HG03060 (cell line): ENCODE results near the gene TRIM47.

Source experiments
- ATAC-seq: cut with Tn5 transposase; IDR thresholded peaks from one replicate; pipeline ENCODE4 v1.9.1; 2021; ENCODE audit warnings: low read depth, moderate number of reproducible peaks; ENCODE audit not compliant: unreplicated experiment

TRIM47 gene

DNA sequence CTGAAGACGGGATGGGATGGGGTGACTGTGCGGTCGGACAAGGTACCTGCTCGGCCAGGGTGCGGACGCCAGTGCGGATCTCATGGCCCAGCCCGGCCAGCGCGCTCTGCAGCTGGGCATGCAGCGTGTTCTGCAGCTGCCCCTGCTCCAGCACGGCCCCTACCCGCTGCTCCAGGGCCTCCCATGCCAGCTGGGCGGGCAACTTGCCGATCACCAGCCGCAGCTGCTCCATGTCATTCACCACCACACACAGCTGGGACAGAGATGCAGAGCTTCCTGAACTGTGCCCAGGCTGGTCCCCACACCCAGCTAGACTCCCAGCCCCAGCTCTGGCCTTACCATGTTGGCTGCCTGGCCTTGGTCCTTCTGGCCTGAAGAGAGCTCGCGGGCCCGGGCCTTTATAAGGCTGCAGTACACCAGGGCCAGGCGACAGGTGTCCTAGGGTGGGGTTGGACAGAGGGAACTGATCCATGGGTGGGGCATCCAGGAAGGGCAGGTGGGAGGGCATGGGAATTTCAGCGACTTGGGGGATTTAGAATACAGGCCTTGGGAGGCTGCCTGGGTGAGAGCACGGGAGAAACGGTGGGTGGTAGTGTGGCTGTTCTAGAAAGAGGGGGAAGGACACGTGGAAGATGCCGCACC lies 44.0 kb downstream of the TRIM47 start:
- no peak for ATAC-seq

DNA sequence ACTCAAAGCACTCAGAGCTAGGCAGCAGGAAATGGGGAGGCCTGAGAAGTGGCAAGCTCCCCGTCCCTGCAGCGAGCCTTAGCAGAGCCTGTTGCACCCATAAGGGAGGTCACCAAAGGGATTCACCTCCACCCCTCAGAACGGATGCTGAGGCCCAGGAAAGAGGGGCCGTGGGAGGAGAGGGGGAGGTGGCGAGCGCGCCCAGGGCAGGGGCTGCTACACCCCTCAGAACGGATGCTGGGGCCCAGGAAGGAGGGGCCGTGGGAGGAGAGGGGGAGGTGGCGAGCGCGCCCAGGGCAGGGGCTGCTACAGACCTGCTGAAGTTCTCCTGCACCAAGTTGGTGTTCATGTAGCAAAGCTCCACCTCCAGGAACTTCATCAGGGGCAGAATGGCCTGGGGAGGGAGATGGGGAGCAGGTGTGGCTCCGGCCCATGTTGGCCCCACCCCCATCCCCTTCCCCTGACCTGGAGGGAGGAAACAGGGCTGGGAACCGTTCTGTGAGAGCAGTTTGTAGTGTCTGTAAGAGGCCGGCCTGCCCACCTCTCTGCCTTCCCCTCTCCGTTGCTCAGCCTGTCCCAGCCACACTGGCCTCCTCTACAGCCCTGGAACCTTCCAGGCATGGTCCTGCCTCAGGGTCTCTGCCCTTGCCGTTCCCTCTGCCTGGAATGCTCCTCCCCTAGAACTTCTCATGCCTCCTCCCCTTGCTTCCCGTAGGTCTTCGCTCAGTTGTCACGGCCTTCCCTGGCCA lies 45.6 kb downstream of the TRIM47 start:
- no peak for ATAC-seq

DNA sequence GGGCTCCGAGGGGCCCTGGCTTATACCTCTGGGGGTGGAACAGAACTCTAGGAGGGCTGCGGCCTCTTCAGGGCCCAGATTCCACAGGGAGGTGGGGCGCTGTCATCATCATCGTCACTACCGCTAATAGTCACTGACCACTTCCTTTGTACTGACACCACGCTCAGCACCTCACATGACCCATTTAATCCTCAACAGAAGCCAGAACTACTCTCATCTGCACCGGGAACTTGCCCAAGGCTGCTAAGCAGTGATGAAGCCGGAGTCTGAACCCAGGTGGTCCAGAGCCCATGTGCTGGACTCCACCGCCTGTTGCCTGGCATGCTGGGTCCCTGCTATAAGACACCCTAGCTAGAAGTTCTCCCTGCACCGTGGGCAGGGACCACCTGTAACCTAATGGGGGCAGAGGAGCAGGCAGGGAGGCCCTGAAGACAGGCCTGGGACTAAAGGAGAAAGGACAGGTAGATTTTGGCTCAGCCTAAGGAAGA lies 46.2 kb downstream of the TRIM47 start:
- no peak for ATAC-seq

DNA sequence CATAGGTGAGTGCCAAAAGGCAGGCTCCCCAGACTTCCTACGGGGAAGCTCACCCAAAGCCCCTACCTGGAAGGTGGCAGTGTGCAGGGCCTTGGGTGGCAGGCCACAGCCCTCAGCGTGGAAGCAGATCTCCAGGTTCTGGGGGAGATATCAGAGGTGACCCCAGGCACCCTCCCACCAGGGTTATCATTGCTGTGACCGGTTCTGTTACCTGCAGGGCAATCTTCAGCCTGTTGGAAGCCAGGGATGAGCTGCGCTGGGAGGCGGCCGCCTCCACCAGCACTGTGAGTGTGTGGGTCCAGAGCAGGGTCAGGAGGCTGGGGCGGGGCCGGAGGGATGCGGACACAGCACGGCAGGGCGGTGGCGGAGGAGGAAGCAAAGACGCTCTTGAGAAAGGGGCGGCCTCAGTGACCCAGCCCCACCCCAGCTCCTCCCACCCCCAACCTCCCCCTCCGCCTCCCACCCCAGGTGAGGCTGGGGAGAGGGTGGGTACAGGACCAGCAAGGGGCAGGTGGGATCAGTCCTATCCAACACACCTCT lies 47.3 kb downstream of the TRIM47 start:
- no peak for ATAC-seq

DNA sequence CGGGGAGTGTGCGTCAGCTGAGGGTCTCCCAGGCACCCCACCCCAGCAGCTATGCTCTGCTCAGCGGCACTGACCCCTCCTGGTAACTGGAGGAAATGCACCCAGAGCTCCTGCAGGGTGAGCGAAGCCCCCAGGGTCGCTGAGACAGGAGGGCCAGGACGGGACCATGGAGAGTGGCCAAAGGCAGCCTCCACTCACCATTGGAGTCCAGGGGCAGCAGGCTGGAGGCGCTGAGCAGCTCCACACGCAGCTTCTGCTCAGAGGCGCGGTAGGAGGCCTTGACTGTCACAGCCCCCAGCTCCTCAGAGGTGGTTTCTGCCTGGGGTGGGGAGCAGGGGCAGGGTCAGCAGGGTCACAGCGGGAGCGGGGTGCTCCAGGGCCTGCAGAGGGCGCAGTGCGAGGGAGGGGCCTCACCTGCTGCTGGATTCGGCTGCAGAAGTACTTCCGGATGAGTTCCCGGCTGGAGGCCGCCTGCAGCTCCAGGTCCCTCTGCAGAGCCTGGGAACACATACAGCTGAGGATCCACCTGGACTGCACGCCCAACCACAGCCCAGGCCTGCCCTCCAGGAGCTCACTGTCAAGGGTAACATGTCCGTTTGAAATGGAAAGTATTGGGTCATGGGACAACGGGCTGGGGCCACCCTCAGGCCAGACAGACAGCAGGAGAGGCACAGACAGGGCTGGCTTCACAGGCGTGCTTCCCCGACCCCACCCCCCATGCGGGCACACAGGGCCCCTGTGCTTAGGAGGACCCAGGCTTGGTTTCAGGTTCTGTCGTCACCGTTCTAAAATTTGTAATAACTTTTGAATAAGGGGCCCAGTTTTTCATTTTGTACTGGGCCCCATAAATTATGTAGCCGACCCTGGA lies 48.0 kb downstream of the TRIM47 start:
- ATAC-seq: no peak

DNA sequence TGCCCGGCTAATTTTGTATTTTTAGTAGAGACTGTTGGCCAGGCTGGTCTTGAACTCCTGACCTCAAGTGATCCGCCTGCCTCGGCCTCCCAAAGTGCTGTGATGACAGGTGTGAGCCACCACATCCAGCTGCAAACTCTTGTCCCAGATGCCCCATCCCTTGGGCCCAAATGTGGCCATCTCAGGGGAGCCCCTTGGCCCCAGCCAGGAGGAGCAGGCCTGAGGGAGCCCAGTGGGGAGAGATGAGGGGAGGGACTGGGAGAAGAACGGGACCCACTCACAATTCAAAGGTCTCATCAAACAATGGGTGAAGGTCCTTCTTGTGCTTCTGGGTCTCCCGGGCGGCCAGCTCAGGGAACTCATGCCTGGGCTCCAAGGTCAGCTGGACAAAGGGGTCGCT lies 48.6 kb downstream of the TRIM47 start:
- ATAC-seq: no peak

DNA sequence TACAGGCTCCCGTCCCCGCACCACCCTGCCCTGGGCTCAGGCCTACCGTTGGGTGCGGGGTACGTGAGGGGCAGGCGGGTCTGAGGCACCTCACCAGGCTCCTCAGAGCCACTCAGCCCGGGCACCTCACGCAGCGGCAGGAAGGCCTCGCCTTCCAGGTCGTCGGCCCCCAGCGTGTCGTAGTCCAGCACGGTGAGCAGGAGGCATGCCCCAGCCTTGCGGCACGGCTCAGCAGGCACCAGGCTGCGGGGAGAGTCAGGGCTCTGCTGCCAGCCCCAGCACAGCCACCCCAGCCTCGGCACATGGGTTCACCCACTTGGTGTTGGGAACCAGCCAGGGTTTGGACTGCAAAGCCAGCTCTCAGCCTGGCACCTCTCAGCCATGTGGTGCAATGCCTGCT lies 49.6 kb downstream of the TRIM47 start:
- ATAC-seq: no peak

- ATAC-seq: no peak
These were observed 50.3 kb downstream of the TRIM47 start for GRCh38 chr17:75828076-75828400.

- ATAC-seq: no peak
These were observed 50.9 kb downstream of the TRIM47 start for GRCh38 chr17:75827308-75828075.

- no peak for ATAC-seq
These were observed 51.6 kb downstream of the TRIM47 start for GRCh38 chr17:75826561-75827307.

DNA sequence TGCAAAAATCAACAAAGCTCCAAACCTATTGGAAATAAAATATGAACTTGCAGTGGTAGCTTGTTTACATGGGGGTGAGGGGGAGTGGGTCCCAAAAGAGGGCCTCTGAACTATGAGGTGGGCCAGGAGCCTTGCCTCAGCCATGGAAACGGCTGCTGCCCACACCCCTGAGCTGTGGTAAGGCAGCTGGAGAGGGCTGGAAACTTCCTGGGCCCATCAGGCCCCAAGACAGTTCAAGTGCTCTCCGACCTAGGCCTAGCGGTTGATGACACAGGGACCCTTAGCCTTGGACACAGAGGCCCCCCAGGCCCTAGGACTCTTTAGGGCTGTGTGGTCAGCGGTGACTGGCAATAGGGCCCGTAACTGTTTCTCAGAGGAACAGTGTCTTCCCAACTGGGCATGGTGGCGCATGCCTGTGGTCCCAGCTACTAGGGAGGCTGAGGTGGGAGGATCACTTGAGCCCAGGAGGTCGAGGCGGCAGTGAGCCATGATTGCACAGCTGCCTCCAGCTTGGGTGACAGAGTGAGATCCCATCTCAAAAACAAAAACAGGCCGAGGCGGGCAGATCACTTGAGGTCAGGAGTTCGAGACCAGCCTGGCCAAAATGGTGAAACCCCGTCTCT lies 52.5 kb downstream of the TRIM47 start:
- ATAC-seq: no peak

- no peak for ATAC-seq
These were observed 53.2 kb downstream of the TRIM47 start for GRCh38 chr17:75825149-75825552.

DNA sequence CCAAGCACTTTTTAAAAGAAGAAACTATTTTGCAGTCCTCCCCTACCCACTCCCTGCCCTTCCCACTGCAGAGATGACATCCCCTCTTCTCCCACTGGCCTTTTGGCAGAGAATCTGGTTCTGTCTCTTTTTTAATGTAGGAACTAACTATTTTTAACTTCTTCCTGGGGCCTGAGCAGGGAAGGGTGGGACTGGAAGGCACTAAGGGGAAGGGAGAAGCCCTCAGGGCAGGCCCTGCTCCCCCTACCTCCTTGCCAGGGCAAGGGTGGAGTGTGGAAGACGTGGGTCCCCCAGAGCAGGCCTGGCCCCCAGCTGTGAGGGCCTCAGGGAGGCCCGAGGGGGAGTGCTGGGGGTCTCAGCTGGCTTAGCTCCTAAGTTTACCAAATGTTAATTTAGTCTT lies 53.7 kb downstream of the TRIM47 start:
- no peak for ATAC-seq
